ENCODE results near the gene LYAR. TPM values are rescaled to one million over a fixed set of nuclear protein-coding genes. Genes with fewer than 3 reads are reported as not detected.

Gene LYAR
- total RNA-seq, 1 donor from 2014 or later: 25.3 TPM

Other genes with a start within 250 kb of the LYAR start
- gene OTOP1, start 63.2 kb downstream of the LYAR start, total RNA-seq: not detected in 2 replicates
- 13.6 and 20.8 TPM in 2 replicates for gene TMEM128, start 41.9 kb downstream of the LYAR start, total RNA-seq
- 3.4 and 4.6 TPM in 2 replicates for gene ZBTB49, start 97 bp upstream of the LYAR start, total RNA-seq
- 13.7 and 33.4 TPM in 2 replicates for gene NSG1, start 96.9 kb upstream of the LYAR start, total RNA-seq

All from pulmonary artery endothelial cell (primary cell).